ENCODE measurements around the gene C6orf89.

C6orf89 gene

DNA sequence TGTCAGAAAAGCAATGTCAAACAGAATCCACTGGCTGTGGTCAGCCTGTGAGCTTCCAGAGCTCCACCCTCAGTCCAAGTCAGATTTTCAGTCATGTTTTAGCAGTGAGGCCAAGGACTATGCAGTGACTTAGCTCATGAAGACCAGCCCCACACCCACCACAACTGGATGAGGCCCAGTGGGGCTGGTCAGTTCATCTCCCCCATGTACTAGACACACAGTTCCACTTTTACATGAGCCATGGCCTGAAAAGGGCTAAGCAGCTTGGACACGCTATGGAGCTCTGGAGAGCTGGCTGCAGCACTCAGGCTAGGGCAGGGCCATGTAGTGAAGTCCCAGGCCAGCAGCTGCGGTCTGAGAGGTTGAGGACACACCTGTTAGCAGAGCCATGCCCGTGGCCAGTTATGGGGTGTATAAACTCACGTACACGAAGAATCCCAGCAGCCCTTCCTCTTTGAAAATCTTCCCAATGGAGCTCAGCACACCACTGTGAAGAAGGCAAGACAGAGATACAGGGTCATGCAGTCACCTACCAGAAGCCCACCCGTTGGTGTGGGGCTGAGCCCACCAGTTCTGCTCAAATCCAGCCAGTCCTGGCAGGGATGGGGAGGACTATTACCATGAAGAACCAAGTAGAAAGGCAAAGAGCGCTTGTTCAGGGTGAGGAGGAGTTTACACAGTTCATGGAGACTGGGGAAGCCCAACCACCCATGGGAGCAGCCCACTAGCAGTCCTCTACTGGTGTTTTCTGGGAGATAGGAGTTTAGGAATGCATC lies 89.7 kb downstream of the C6orf89 start:
- in situ Hi-C loops (cut with HindIII; ENCODE audit: low sequenced_read_pairs), result no loop called here
- no peak overlapping the region for H3K4me3 ChIP-seq (ENCODE audit: low read depth, low read length)
- TF ChIP-seq, protein P1, sequence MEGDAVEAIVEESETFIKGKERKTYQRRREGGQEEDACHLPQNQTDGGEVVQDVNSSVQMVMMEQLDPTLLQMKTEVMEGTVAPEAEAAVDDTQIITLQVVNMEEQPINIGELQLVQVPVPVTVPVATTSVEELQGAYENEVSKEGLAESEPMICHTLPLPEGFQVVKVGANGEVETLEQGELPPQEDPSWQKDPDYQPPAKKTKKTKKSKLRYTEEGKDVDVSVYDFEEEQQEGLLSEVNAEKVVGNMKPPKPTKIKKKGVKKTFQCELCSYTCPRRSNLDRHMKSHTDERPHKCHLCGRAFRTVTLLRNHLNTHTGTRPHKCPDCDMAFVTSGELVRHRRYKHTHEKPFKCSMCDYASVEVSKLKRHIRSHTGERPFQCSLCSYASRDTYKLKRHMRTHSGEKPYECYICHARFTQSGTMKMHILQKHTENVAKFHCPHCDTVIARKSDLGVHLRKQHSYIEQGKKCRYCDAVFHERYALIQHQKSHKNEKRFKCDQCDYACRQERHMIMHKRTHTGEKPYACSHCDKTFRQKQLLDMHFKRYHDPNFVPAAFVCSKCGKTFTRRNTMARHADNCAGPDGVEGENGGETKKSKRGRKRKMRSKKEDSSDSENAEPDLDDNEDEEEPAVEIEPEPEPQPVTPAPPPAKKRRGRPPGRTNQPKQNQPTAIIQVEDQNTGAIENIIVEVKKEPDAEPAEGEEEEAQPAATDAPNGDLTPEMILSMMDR (IDR thresholded peaks at IDR 0.05; ENCODE audit: low read depth, low read length, missing control alignments), result no peak
- DNase-seq (ENCODE audit: low read depth), result no peak

- TF ChIP-seq, protein P1 (IDR thresholded peaks at IDR 0.05; ENCODE audit: low read depth, low read length, missing control alignments), result no peak
- no peak for DNase-seq (ENCODE audit: low read depth)
- in situ Hi-C loops (cut with HindIII; ENCODE audit: low sequenced_read_pairs), result no loop called here
These were observed 90.2 kb downstream of the C6orf89 start for GRCh38 chr6:36976007-36976264.

DNA sequence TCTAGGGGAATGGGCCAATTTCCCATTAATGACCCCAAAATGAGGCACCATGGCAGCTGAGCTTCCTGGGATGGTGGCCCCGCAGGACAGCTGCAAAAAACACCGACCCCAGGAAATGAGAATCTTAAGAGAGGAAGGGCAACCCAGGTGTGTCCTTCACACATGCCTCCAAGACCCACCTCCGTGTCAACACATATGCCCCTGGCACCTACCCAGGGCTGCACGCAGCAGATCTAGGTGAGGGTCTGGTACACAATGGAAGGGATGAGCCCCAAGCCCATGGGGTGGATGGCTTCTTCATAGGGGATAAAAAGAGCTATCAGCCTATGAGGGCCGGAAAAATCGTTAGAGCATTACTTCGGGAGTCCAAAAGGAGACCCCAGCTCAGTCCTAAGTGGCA lies 90.8 kb downstream of the C6orf89 start:
- no peak overlapping the region for H3K4me3 ChIP-seq (ENCODE audit: low read depth, low read length)
- TF ChIP-seq, protein P1 (IDR thresholded peaks at IDR 0.05; ENCODE audit: low read depth, low read length, missing control alignments), result no peak
- in situ Hi-C loops (cut with HindIII; ENCODE audit: low sequenced_read_pairs), result no loop called here
- no peak for DNase-seq (ENCODE audit: low read depth)

More at GRCh38 chr6:36976007-36976264, 90.2 kb downstream of the C6orf89 start:
- no peak overlapping the region for H3K4me3 ChIP-seq (ENCODE audit: low read depth, low read length)

GRCh38 chr6:36976931-36977330 lies 91.2 kb downstream of the C6orf89 start:
- in situ Hi-C loops (cut with HindIII; ENCODE audit: low sequenced_read_pairs), result no loop called here
- DNase-seq (ENCODE audit: low read depth), result no peak
- H3K4me3 ChIP-seq (ENCODE audit: low read depth, low read length), result no peak overlapping the region
- TF ChIP-seq, protein P1 (IDR thresholded peaks at IDR 0.05; ENCODE audit: low read depth, low read length, missing control alignments), result no peak

- DNase-seq (ENCODE audit: low read depth), result no peak
- no peak overlapping the region for H3K4me3 ChIP-seq (ENCODE audit: low read depth, low read length)
- TF ChIP-seq, protein P1 (IDR thresholded peaks at IDR 0.05; ENCODE audit: low read depth, low read length, missing control alignments), result peak; percentile 62
- in situ Hi-C loops (cut with HindIII; ENCODE audit: low sequenced_read_pairs), result no loop called here
These were observed 91.8 kb downstream of the C6orf89 start for GRCh38 chr6:36977470-36977941.

Data from astrocyte of the cerebellum (primary cell).